Esophagus mucosa (tissue), 1 donor: Measurements from ENCODE around the gene TMEM132C. TPM values are rescaled to one million over a fixed set of nuclear protein-coding genes. Genes with fewer than 3 reads are reported as not detected.
"Not testable (repeated sequence)": the region's sequence is repeated elsewhere in the genome, so short reads cannot be mapped to it uniquely, and the experiment has no call there.

Experiments
- ATAC-seq: fragments of 200-7000 bp; cut with Tn5 transposase; one replicate; pipeline ENCODE4 v1.9.1; 2020
- total RNA-seq: library from RNA; stranded (reverse); gene quantifications from one replicate; pipeline ENCODE4 v1.2.4, GENCODE V29; 2023
- donor health status: DM: yes; HTN: yes; CAD: no.

Gene TMEM132C
- total RNA-seq = 0.16 TPM

DNA sequence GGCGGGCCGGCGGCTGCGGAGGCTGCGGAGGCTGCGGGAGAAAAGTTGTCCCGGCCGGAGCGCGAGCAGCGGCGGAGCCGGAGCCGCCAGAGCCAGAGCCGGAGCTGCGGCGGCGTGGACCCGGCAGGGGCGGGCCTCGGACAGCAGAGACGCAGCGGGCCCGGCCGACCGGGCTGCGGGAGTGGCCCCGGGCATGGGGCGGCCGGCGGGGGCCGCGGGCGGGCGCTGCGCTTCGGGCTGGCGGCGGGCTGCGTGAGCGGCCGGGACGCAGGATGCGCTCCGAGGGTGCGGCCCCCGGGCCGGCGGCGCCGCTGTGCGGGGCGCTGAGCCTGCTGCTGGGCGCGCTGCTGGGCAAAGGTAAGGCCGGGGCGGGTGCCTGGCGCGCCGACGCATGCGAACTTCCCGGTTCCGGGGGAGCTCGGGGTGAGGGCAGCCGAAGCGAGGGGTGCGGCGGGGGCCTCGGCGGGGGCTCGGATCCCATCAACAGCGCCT, at the start of gene TMEM132C:
Gene TMEM132C (plus strand): TSS at position 40 of the 492 bp plus-strand sequence. CDS start 233 bp downstream, at position 273.
- ATAC-seq = no peak

DNA sequence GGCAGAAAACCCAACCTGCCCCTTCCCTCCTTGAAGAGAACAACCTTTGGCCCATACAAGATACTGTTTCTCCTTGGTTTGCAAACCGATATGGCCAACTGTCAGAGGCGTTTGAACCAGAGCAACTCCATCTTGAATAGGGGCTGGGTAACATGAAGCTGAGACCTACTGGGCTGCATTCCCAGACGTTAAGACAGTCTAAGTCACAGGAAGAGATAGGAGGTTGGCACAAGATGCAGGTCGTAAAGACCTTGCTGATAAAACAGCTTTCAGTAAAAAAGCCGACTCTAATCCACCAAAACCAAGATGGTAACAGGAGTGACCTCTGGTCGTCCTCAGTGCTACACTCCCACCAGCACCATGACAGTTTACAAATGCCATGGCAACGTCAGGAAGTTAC, 42.7 kb upstream of the TMEM132C start:
- ATAC-seq = no peak

DNA sequence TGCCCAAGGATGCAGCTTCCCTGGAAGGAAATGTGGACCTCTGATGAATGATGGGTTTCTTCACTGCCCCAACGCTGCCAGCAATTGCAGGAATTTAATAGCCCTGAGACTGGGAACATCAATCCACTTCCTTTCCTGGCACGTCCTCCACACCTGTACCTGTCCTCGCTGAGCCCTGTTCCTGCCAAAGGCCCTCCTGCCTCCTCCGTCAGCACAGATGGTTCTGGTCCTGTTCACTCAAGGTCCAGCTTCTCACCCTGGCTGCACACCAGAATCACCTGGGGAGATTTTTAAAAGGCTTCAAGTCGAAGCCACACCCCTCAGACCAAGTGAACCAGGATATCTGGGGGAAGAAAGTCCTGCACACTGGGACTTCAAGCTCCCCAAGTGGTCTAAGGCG, 38.4 kb upstream of the TMEM132C start:
- ATAC-seq = no peak

DNA sequence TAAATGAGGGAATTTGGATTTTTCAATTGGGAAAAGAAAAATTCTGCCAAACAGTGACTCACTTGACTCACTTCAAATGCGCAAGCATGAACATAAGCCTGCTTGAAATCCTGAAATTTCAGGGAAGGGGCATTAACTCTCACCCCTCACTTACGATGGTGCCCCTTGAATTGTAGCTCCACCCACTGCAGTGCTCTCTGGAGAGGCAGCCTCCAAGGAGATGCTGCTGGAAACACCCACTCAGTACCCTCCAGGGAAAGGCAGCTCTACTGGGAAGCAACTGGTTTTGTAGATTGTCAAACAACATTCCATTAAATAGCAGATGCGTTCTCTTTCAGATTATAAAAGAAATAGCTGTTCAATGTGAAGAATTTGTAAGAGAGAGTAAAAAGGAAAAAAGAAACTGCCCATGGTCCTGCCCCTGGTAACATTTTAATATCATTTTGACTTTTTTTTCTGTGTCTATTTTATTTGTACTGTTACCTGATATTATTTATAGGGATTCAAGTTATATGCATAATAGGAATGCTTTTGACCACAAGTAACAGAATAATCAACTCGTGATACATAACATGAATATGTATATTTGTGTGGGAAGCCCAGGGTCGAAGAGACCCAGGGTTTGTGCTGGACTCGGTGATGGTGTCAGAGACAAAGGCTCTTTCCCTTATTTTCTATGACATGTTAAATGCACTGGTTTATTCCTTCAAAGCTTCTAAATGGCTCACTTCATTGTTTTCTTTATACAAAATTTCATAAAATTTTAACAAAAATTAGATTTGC, 31.1 kb upstream of the TMEM132C start:
- no peak for ATAC-seq

DNA sequence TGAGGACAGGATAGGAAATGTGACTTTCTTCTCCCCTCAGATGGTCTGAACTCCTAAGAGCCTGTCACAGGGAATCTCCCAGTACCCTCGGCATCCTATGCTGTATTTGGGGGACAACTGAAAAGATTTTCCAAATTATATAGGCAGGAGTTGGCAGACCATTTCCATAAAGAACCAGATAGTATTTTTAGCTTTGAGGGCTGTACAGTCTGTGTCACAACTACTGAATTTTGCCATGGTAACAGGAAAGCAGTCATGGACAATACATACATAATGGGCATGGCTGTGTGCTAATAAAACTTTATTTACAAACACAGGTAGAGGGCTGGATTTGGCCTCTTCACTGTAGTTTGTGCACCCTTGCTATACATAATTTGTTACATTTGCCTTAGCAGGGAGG, 30.4 kb upstream of the TMEM132C start:
- no peak for ATAC-seq

DNA sequence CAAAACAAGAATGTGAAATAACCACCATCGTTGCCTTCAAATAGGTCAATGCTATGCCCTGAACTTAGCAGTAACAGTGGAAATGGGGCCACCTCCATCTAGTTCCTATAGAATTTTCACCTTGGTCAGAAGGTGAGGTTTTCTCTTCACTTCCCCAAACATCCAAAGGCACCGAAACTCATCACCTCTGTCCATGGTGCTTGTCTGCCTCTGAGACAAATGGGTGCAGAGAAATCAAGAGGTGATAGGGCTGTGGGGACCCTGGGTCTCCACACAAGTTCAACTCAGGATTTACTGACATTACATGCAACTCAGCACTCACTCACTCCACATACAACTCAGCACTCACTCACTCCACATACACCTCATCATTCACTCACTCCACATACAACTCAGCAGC, 26.2 kb upstream of the TMEM132C start:
- ATAC-seq = no peak

DNA sequence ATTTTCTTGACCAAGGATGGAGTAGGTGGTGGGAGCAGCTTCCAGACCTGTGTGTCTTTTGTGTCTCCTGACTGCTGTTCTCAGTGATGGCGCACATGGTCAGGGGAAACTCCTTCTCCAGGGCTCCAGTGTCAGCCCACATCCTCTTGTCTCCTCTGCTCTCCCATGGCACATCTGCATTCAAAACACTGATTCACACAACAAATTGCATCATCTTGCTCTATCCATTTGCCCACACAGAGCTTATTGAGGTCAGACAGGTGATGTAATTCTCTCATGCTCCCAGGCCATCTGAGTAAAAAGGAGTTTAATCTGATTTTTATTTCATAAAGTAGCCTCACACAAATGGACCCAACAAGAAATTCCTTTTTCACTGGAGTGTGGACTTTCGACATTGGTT, 21.8 kb upstream of the TMEM132C start:
- ATAC-seq = no peak

DNA sequence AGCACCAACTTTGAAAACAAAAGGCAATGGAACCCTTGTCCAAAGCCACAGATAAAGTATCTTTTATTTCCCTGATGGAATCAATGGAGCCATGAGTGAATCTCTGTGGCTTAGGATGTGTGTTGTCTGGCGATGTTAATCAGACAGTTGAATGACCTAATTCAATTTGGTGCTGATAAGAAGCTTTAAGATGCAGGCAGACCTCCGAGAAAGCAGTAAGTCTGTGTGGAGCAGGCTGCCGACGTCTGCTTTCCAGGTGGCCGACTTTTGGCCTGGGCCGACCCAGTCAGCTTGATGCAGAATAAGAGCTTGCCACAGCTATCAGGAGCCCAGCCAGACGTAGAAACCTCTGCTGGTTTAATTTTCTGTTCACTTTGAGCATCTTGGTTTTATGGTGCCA, 21.1 kb upstream of the TMEM132C start:
- ATAC-seq = no peak

DNA sequence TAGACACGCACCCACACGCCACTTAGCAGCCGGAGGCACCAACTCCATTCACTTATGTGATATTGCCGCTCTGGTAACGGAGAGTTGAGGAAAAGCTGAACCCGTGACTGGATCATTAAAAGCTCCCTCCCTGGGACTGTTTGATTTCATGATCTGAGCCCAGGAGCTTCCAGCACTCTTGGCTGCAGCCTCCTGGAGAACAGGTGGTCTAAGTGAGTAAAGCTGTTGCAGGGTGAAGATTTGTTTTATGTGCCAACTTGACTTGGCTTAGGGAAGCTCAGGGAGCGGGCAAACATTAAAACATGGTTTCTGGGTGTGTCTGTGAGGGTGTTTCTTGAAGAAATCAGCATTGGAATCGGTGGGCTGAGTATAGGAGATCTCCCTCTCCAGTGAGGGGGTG, 16.9 kb upstream of the TMEM132C start:
- no peak for ATAC-seq

DNA sequence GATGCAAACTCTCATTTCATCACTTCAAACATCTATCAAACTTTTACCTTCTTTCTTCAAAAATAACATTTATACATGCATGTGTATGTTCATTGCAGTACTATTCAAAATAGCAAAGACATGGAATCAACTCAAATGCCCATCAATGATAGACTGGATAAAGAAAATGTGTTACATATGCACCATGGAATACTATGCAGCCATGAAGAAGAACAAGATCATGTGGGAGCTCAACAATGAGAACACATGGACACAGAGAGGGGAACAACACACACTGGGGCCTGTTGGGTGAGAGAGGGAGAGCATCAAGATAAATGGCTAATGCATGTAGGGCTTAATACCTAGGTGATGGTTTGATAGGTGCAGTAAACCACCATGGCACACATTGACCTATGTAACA, 13.1 kb upstream of the TMEM132C start:
- not testable (repeated sequence) for ATAC-seq

DNA sequence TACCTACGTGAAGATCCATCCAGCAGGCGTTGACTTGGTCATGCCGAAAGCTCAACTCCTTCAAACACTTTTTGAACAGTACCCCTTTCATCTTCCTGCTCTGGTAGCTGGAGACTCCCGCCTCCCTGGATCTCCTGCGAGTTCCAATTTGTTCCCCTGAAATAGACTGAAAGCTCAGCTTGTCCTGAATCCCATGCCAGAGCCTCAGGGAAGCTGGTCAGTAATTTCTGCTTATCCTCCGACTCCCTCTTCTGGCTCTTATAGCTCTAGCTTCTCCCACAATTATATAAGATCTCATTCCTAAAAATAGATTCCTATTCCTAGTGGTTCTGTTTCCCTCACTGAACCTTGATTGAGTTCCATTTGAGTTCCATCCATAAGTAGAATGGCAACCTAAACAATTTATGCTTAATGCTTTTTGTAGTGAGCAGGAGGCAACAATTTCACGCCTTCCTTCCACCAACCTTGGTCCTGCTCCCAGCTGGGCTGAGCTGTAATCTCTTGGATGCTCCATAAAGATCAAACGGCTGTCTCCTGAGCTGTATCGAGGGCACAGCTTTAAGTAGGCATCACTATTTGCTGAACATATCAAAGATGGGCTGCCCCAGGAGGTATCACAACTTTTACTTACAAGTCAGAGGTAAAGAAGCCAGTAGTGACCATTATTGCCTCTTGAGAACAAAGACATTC, 8.0 kb upstream of the TMEM132C start:
- ATAC-seq = no peak

DNA sequence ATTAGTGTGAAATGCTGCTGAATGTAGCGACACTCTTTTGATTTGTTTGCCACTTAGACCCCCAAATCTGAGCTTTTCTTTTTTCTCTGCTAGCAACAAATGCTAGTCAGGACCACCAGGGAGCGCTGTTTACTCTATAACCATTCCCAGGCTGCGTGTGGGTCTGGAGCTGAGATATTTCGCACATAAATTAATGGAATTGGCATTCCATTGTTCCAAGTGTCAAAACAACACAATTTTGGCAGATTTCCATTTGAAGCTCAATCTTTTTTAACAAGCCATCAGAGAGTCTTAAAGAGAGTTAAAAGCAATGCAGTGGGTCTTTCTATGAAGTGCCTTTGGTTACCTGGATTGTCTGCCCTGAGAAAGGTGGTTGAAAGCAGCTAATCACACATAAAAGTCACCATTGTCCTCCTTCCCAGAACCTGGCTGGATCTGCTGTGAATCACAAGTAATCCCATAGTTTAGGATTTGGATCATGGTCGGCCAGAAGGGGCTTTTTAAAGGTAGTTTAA, 7.4 kb upstream of the TMEM132C start:
- no peak for ATAC-seq

DNA sequence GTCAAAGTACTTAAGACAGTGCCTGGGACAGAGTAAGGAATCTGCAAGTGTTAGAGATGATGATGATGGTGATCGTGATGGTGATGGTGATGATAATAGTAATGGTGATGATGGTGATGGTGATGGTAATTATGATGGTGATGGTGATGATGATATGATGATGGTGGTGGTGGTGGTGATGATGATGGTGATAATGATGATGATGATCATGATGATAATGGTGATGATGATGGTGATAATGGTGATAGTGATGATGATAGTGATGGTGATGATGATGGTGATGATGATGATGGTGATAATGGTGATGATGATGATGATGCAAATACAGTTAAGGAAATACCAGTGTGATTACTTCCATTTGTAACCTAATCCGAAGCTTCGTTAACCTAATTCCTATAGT, 5.2 kb upstream of the TMEM132C start:
- no peak for ATAC-seq

DNA sequence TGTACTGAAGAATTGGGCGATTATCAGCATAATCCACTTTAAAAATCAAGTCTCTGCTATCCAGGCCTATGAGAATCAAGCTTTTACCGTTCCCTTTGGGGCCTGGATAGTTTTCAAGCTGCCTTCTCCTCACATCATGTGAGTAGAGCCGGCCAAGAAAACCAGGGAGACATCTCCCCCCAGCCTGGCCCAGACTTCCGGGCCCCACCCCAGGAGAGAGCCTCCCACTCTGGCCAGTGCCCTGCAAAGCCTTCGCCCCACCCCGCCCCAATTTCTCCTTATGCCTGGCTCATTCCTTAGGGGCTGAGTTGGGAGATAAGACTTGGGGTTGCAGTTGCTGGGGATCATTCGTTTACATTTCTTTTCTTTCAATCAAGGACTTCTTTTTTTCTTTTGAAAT, 1.4 kb upstream of the TMEM132C start:
- ATAC-seq = no peak

DNA sequence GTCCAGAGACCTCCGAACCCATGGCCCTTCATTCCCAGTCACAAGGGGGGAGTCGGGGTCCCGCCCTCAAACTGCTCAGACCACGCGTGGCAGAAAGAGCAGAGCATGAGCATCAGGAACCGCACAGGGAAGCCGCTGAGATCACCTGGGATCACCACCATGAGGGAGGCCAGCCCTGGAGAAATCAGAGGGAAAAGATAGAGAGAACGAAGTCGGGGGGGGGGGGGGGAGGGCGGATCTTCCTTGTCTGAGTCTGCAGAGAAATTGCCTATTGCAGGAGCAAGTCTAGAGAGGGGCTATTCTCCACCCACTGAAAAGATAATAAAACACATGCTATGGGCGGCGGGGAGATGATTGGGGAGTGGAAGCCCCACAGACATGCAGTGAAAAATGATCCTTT, 884 bp upstream of the TMEM132C start:
- ATAC-seq = no peak

DNA sequence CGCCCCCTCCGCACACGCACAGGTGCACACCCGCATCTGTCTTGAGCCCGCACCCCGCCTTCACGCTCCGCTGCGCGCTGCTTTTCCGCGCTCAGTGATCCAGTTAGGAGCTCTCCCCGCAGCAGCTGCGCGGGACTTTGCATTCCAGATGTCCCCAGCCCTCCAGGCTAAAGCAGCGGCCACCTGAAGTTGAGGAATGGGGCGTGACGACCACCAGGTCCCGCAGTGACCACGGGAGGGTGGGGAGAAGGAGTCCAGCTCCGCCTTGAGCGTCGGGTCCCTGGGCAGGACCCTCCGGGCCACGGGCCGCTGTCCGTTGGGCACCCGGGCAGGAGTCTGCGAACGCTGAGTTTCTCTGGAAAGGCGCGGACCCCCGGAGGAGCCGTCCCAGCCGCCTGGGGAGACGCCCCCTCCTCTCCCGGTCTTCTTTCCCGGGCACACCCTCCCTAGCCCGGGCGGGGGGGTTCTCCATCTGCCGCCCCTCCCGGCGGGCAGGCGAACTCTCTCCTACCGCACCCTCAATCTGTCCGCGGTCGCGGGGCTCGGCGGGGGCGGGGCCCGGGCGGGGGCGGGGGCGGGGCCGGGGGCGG, 334 bp upstream of the TMEM132C start:
- no peak for ATAC-seq

DNA sequence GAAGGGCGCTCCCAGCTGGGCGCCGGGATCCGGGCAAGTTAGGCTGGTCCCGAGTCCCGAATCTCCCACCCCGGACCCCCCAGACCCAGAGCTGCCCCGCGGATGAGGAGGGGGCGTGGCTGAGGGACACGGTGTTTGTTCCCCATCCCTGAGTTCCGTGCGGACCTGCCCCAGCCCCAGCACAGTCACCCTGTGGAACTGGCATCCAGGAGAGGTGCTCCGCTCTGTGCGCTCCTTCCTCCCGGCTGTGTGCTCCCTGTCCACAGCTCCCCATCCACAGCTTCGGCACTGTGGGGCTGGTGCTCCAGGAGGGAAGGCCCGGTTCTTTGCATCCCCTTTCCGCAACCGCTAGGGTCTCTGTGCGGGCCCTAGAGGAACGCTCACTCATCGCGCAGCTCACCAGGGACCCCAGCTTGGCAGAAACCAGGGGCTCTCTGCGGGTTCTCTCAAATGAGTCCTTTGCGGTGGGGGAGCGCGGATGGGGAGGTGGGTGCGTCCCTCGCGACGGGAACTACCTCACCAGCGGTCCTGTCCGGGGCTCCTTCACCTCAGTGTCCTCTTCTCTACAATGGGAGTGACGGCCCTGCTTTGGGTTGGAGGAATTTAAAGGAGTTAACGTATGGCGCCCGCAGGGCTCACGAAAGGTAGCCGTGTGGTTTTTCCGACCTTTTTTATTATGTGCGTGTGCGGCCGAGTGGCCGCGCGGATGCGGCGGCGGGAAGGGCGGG, 845 bp downstream of the TMEM132C start:
- no peak for ATAC-seq

DNA sequence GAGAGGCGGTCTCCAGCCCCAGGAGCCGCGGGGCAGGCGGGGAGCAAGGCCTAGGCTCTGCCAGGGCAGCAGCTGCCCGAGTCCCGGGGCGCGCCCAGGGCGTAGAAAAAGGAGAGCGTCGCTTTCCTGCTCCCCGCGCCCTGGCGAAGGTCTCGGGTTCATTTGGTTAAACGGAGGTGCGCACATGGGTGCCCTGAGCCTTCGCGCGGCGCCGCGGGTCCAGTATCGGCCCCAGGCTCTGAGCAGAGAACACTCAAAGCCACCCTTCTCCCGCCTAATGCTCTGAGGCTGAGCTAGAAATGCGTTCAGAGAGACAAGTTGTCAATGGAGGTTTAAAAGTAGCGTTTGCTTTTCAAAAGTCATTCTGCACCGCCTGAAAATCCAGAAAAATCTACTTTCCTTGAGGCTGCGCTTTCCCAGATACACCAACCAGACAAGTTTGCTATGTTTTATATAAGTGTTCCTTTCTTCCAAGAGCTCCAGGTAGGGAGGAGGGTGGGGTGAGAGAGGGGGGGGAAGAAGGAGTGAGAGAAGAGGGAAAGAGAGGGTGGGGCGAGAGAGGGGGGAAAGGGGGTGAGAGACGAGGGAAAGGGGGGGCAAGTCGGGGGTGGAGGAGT, 1.5 kb downstream of the TMEM132C start:
- ATAC-seq = no peak

DNA sequence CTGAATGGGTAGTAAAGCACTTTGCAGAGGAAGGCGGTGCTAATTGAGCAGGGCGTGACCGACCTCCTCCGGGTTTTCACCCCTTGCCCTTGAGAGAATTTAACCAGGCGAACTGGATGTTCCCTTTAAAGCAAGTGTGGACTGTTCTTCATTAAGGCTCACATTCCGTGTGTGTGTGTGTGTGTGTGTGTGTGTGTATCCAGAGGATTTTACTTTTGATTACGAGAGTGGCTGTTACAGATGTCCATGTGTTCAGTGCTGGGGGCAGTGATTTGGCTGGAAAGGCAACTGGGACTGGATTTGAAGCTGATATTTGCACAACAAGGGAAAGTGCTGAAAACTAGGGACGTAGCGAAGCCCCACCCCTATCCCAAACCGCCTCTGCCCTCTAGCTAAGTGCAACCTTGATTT, 2.2 kb downstream of the TMEM132C start:
- no peak for ATAC-seq

DNA sequence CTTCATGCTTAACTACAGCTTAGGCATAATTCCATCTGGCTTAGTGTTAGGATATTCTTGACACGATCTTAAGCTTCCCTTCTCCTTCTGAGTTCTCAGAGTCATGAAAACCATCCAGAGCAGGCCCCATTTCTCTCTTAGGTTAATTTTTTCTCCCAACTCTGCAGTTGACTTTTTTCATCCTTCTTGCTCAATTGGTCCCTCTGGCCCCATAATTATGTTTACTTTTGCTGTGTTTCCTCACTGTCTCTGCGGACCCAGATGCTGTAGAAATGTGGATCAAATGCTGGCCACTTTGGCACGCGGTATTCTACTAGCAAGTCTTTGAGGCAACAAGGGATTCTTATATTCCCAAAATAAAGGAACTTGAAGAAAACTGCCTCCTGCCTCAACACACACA, 9.5 kb downstream of the TMEM132C start:
- ATAC-seq = no peak

DNA sequence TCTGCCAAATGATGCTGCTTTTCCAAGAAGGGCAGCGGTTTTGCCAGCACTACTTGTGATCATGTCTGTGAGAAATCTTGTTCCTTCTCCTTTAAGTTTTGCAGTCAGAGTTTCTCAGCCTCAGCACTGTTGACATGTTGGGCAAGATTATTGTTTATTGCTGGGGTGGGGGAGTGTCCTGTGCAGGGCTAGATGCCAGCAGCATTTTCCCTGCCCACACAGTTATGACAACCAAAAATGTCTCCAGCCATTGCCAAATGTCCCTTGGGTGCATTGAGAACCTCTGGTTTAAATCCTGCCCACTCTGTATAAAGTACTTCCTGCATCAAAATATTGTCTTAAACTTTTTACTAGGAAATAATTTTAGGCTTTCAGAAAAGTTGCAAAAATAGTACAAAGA, 20.0 kb downstream of the TMEM132C start:
- ATAC-seq = no peak

DNA sequence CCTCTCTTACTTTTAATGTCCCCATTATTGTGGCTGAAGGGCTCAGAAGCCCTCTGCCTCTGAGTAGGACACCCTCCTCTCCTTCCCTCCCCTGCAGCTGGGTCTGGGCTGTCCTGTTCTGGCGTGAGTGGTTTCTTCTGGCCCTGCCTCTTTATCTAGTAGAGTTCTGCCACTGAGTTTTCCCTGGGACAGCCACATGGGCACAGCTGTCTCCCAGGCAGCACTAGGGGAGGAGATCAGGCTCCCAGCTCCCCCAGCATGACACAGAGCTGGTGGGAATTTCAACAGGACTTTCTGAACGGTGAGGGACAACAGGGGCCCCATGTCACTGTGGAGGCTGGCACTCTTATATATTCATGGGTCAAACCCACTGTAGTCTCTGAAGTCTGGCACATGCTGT, 21.4 kb downstream of the TMEM132C start:
- no peak for ATAC-seq
